A549 treated with RU486 at 1 μM for 4 hours (cell line): ENCODE results near the gene EGLN3. TPM values are rescaled to one million over a fixed set of nuclear protein-coding genes. Genes with fewer than 3 reads are reported as not detected.

Source experiments
- total RNA-seq: library from RNA; stranded (reverse); fragments of 200-300 nt; extraction: Qiagen RNA extraction; gene quantifications from 5 replicates; pipeline ENCODE4 v1.2.3, GENCODE V29; 2022; ENCODE audit warnings: low read depth

The EGLN3 gene
- total RNA-seq: 4.1 to 6.0 TPM (median 4.5 TPM) in 5 replicates

DNA sequence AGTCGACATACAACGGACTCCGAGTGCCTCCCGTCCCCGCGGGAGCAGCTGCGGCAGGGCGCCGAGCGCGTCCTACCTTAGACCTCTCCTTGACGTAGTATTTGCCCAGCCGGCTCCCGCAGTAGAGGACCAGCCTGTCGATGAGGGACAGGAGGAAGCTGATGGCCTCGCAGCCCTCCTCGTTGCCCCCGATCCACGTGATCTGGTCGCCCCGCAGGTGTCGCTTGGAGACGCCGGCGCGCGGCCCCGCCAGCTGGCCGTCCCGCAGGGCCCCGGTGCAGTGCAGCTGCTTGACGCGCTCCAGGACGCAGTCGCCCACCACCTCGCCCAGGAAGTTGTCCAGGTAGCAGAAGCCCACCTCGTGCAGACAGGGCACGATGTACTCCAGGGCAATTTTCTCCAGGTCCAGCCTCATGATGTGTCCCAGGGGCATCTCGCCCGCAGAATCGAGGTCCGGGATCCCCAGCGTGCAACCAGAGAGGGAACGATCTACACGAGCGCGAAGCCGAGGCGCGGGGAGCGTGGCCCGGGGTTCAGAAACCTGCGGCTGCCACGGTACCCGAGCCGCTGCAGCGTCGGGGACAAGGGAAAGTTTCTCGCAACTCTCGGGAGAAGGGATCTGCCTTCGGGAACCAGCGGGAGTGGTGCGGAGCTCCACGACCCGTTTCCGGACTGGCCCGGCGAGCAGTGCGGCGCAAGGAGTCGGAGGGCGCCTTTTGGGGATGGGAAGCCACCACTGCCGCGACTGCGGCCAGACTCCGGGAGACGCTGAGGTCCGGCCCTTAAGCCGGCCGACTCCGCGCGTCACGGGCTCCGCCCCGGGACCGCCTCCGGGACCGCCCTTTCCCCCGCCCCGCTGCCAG is at the start of gene EGLN3:
TSS of gene EGLN3 (minus strand) at position 755 of the 863 bp plus-strand sequence. CDS start at position 433, 322 bp downstream.

